ENCODE data around the gene PER2. TPM values are rescaled to one million over a fixed set of nuclear protein-coding genes. Genes with fewer than 3 reads are reported as not detected.
A peak's percentile ranks its signal among the peaks of the same experiment; 100 is the strongest.

PER2 gene
- total RNA-seq, 2 experiments from 2014 or later: 8.4 to 18.6 TPM

DNA sequence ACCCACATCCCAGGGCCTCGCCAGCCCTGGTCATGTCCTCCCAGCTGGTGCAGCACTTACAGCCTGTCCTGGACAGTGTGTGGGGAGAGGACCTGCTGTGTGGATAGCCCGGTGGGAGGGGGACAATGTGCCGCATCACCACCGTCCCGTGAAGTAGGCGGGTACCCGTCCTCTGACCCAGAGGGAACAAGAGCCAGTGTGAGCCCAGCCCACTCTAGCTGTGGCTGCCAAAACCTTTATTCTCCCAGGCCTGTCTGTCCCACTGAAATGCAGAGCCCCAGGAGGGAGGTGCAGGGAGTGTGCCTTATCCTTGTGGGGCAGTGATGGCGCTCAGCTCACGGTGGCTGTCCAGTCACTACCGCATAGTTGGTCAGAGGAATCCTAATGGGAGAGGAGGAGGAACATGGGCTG, 33.6 kb upstream of the PER2 start:
- POLR2A ChIA-PET: interaction anchor here (0.6 kb wide), 2 partner anchors 43 to 207 kb away, joined by 3 read pairs; no protein-coding TSS in a partner anchor
- H3K9me2 ChIP-seq (ENCODE audit: insufficient read depth, low read length): no peaks in the 10 kb centered on the region
- CTCF ChIA-PET (ENCODE audit: unreplicated experiment): no interaction called here
- no peak for DNase-seq (ENCODE audit: low spot score)
- intact Hi-C loops (cut with micrococcal nuclease; ENCODE audit: unreplicated experiment): no loop called here
- H3K9me3 ChIP-seq (ENCODE audit: low read length): no peaks in the 10 kb centered on the region
- H3K4me3 ChIP-seq (ENCODE audit: low read depth, low read length, poor library complexity, severe bottlenecking): no peak overlapping the region
- no peaks in the 10 kb centered on the region for H3K79me2 ChIP-seq (ENCODE audit: insufficient read depth, low read depth, low read length)
- H3K4me1 ChIP-seq (ENCODE audit: insufficient read depth, low read length, poor library complexity, severe bottlenecking): peaks cover 4% of the 10 kb centered on the region
- peaks cover 3% of the 10 kb centered on the region; the same call in 1 of the 2 replicates for H3K36me3 ChIP-seq (ENCODE audit: insufficient read depth, low read length)
- TF ChIP-seq EZH2phosphoT487 (IDR thresholded peaks at IDR 0.05; ENCODE audit: borderline replicate concordance, low read depth, low read length): no peak
- TF ChIP-seq, protein P1, sequence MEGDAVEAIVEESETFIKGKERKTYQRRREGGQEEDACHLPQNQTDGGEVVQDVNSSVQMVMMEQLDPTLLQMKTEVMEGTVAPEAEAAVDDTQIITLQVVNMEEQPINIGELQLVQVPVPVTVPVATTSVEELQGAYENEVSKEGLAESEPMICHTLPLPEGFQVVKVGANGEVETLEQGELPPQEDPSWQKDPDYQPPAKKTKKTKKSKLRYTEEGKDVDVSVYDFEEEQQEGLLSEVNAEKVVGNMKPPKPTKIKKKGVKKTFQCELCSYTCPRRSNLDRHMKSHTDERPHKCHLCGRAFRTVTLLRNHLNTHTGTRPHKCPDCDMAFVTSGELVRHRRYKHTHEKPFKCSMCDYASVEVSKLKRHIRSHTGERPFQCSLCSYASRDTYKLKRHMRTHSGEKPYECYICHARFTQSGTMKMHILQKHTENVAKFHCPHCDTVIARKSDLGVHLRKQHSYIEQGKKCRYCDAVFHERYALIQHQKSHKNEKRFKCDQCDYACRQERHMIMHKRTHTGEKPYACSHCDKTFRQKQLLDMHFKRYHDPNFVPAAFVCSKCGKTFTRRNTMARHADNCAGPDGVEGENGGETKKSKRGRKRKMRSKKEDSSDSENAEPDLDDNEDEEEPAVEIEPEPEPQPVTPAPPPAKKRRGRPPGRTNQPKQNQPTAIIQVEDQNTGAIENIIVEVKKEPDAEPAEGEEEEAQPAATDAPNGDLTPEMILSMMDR (conservative IDR thresholded peaks at IDR 0.05; ENCODE audit: low read length): no peak
- BruUV-seq (replicated peaks): no TSS peak
- H2AFZ ChIP-seq (ENCODE audit: low read length): no peak overlapping the region
- H3K27ac ChIP-seq (ENCODE audit: low read depth, low read length, poor library complexity, severe bottlenecking): no peak overlapping the region
- H4K20me1 ChIP-seq (ENCODE audit: insufficient read depth, low read length): no peaks in the 10 kb centered on the region
- peak overlapping the region; percentile 82; the same call in 1 of the 2 replicates for H3K4me2 ChIP-seq (ENCODE audit: low read length)

DNA sequence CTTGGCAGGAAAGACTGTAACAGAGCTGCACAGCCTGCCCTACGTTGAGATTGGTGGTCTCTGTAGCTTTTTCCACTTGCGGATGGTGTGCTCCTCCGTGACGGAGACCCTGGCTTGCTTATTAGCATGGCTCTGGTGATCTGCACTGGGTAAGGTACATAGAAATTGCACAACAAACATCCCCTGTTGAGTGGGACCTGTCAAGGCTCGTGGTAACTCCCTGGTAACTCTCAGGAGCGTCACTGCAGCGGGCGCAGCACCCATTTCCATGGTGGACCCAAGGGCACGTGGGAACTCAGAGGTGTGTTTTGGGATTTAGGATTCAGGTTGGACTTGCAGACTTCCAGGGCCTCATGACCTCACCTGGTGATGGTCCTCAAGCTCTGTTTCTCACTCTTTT, 33.1 kb upstream of the PER2 start:
- BruUV-seq (replicated peaks): no TSS peak
- no peaks in the 10 kb centered on the region for H3K36me3 ChIP-seq (ENCODE audit: insufficient read depth, low read length)
- no peak for DNase-seq (ENCODE audit: low spot score)
- TF ChIP-seq, protein P1 (conservative IDR thresholded peaks at IDR 0.05; ENCODE audit: low read length): no peak
- no peak for TF ChIP-seq EZH2phosphoT487 (IDR thresholded peaks at IDR 0.05; ENCODE audit: borderline replicate concordance, low read depth, low read length)
- no peaks in the 10 kb centered on the region for H3K79me2 ChIP-seq (ENCODE audit: insufficient read depth, low read depth, low read length)
- peak overlapping the region; percentile 82 for H3K4me2 ChIP-seq (ENCODE audit: low read length)
- H3K9me3 ChIP-seq (ENCODE audit: low read length): no peaks in the 10 kb centered on the region
- CTCF ChIA-PET (ENCODE audit: unreplicated experiment): no interaction called here
- peak overlapping the region; percentile 82 for H3K4me3 ChIP-seq (ENCODE audit: low read depth, low read length, poor library complexity, severe bottlenecking)
- intact Hi-C loops (cut with micrococcal nuclease; ENCODE audit: unreplicated experiment): loop anchor here (2.0 kb wide), 1 partner anchor 33 kb away; the partner anchor contains the start of gene PER2
- H4K20me1 ChIP-seq (ENCODE audit: insufficient read depth, low read length): no peaks in the 10 kb centered on the region
- no peak overlapping the region for H2AFZ ChIP-seq (ENCODE audit: low read length)
- no peaks in the 10 kb centered on the region for H3K9me2 ChIP-seq (ENCODE audit: insufficient read depth, low read length)
- no peak overlapping the region for H3K27ac ChIP-seq (ENCODE audit: low read depth, low read length, poor library complexity, severe bottlenecking)
- H3K4me1 ChIP-seq (ENCODE audit: insufficient read depth, low read length, poor library complexity, severe bottlenecking): peaks cover 4% of the 10 kb centered on the region
- POLR2A ChIA-PET: interaction anchor here (0.6 kb wide), 1 partner anchor 327 kb away, joined by 3 read pairs; no protein-coding TSS in a partner anchor

DNA sequence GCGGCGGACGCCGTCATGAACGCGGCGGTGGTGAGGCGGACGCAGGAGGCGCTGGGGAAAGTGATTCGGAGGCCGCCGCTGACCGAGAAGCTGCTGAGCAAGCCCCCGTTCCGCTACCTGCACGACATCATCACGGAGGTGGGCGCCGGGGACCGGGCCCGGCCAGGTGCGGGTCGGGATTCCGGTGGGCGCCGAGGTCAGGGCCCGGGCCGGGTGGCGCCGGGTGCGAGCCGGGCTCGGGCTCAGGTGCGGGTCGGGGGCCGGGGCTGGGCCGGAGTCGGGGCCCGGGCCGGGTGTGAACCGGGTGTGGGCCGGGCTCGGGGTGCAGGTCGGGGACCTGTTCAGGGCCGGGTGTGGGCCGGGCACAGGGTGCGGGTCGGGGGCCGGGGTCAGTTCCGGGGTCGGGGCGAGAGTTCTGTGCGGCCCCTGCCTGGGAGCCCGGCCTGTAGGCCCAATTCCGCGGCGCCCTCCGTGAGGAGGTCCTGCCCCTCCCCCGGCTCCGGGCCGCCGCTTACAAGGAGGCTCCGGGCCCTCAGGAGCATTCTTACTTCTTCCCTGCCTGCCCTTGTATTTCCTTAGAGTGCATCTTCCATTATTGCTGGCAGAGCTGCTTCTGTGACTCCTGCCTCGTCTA, 32.4 kb upstream of the PER2 start:
- H3K4me1 ChIP-seq (ENCODE audit: insufficient read depth, low read length, poor library complexity, severe bottlenecking): peaks cover 4% of the 10 kb centered on the region
- H3K36me3 ChIP-seq (ENCODE audit: insufficient read depth, low read length): no peaks in the 10 kb centered on the region
- intact Hi-C loops (cut with micrococcal nuclease; ENCODE audit: unreplicated experiment): loop anchor here (2.0 kb wide), 1 partner anchor 32 kb away; the partner anchor contains the start of gene PER2
- H3K9me3 ChIP-seq (ENCODE audit: low read length): no peaks in the 10 kb centered on the region
- H3K79me2 ChIP-seq (ENCODE audit: insufficient read depth, low read depth, low read length): no peaks in the 10 kb centered on the region
- H3K4me2 ChIP-seq (ENCODE audit: low read length): peak overlapping the region; percentile 82
- no peaks in the 10 kb centered on the region for H3K9me2 ChIP-seq (ENCODE audit: insufficient read depth, low read length)
- DNase-seq (ENCODE audit: low spot score): peak; percentile 14
- TF ChIP-seq, protein P1 (conservative IDR thresholded peaks at IDR 0.05; ENCODE audit: low read length): no peak
- no peak for TF ChIP-seq EZH2phosphoT487 (IDR thresholded peaks at IDR 0.05; ENCODE audit: borderline replicate concordance, low read depth, low read length)
- CTCF ChIA-PET (ENCODE audit: unreplicated experiment): no interaction called here
- peak overlapping the region; percentile 82 for H3K4me3 ChIP-seq (ENCODE audit: low read depth, low read length, poor library complexity, severe bottlenecking)
- peak overlapping the region; percentile 13; the same call in 1 of the 2 replicates for H2AFZ ChIP-seq (ENCODE audit: low read length)
- no TSS peak for BruUV-seq (replicated peaks)
- H4K20me1 ChIP-seq (ENCODE audit: insufficient read depth, low read length): no peaks in the 10 kb centered on the region
- no peak overlapping the region for H3K27ac ChIP-seq (ENCODE audit: low read depth, low read length, poor library complexity, severe bottlenecking)
- POLR2A ChIA-PET: no interaction called here
